GM19372 (cell line): Measurements from ENCODE around the gene UBA6.
"Not testable (repeated sequence)": the region's sequence is repeated elsewhere in the genome, so short reads cannot be mapped to it uniquely, and the experiment has no call there.

Source experiments
- ATAC-seq: cut with Tn5 transposase; IDR thresholded peaks from one replicate; pipeline ENCODE4 v1.9.1; 2021; ENCODE audit warnings: mild to moderate bottlenecking, low read depth, moderate library complexity; ENCODE audit not compliant: unreplicated experiment

The UBA6 gene

DNA sequence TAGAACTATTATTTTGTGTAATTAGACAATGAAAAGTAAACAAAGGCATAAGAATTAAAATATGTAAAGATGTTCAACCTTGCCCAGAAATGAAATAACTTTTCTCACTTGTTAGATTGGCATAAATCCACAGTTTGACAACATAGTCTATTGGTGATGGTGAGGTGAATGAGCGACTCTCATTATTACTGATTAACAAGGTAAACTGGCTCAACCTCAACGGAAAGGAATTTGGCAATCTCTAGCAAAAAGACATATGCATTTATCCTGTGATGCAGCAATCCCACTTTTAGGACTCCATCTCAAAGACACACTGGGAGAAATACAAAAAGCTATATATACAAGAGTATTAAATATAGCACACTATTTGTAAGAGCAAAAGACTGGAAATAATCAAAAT is 22.3 kb downstream of the UBA6 start:
- no peak for ATAC-seq

DNA sequence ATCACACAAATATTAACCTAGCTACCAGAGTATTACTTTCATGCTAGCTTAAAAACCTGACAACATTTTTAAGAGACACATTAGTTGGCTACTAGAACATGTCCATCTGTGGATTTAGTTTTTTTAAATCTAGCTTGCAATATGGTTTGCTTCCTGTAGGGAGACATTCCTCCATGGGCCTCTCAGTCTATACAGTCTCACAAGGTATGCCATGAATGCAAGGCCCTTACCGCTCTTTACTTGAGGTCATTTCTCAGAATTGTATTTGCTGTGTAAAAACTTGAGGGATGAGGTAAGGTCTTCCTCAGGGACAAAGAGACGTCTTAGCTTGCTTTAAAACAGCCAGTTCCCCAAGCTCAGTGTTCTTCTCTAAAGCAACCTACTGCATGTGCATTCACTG is 26.9 kb downstream of the UBA6 start:
- ATAC-seq = no peak

DNA sequence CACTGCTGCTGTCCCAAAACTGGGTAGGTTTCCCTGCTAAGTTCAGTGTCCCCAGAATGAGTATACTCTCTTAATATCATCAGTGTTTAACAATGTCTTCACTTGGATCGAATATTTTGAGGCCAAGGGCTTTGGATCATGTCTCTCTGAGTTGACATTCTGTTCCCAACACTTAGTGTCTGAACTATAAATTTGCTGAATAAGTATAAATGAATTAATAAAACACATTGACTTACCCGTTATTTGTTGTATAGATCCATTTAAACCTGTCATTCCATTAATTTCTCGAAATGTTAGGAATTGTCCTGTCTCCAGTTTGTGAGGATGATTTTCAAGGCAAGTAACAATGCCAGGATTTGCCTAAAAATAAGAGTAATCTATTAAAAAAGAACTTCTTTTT is 32.6 kb downstream of the UBA6 start:
- ATAC-seq = no peak

DNA sequence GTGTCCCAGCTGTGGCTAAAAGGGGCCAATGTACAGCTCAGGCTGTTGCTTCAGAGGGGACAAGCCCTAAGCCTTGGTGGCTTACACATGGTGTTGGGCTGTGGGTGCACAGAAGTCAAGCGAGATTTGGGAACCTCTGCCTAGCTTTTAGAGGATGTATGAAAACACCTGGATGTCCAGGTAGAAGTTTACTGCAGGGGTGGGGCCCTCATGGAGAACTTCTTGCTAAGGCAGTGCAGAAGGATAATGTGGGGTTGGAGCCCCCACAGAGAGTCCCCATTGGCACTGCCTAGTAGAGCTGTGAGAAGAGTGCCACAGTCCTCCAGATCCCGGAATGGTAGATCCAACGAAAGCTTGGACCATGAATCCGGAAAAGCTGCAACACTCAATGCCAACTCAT is 40.5 kb downstream of the UBA6 start:
- ATAC-seq = no peak

DNA sequence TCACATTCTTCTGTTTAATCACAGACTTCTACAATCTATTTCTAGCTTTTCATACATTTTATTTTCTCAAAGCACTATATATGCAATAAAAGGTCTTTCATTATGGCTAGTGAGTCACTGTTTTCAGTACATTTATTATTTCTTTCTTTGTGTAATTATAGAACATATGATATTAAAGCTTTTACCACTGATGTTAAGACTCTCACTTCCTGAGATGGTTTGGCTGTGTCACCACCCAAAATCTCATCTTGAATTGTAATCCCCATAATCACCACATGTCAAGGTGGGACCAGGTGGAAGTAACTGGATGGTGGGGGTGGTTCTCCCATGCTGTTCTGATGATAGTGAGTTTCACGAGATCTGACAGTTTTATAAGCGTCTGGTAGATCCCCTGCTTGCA is 41.9 kb downstream of the UBA6 start:
- ATAC-seq = no peak

DNA sequence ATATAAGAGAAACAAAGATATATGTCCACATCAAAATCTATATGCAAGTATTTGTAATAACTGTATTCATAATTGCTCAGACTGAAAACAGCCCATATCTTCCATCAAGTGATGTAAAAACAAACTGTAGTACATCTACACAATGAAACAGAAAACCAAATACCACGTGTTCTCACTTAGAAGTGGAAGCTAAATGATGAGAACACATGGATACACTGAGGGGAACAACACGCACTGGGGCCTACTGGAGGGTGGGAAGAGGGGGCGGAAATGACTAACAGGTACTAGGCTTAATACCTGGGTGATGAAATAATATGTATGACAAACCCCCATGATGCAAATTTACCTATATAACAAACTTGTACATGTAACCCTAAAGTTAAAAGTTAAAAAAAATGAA is 42.7 kb downstream of the UBA6 start:
- ATAC-seq = no peak

DNA sequence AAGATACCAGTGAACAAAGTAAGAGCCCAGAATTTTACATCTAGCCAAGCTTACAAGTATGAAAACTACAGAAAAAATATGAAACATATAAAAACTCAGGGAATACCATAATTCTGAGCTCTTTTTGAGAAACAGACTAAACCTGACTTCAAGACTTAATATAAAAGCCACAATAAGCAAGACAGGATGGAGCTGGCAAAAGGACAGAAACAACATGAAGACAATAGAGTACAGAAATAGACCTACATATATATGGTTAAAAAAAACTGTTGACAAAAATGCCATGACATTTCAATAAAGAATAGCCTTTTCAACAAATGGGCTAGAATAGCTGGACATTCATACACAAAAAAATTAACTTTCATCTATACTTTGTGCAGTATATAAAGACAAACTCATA is 49.4 kb downstream of the UBA6 start:
- ATAC-seq = no peak

DNA sequence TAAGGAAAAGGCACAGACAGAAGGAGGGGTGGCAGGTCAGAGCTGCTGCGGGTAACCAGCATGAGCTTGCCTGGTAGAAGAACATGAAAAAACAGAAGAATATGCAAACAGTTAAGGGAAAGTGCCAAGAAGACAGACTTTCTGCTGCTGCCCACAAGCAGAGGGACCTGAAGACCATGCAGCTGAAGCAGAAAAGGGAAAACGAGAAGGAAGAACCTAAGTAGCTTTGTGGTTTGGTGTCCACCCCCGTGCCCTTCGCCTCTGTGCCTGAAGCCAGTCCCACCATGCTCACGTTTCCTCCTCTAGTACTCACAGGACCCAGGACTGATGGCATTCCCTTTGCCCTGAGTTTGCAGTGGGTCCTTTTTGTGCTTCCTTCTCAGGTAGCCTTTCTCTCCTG is 62.8 kb downstream of the UBA6 start:
- no peak for ATAC-seq

DNA sequence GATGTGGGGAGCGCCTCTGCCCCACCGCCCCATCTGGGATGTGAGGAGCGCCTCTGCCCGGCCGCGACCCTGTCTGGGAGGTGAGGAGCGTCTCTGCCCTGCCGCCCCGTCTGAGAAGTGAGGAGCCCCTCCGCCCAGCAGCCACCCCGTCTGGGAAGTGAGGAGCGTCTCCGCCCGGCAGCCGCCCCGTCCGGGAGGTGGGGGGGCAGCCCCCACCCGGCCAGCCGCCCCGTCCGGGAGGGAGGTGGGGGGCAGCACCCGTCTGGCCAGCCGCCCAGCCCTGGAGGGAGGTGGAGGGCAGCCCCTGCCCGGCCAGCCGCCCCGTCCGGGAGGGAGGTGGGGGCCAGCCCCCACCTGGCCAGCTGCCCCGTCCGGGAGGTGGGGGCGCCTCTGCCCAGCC is 64.0 kb downstream of the UBA6 start:
- ATAC-seq = not testable (repeated sequence)

DNA sequence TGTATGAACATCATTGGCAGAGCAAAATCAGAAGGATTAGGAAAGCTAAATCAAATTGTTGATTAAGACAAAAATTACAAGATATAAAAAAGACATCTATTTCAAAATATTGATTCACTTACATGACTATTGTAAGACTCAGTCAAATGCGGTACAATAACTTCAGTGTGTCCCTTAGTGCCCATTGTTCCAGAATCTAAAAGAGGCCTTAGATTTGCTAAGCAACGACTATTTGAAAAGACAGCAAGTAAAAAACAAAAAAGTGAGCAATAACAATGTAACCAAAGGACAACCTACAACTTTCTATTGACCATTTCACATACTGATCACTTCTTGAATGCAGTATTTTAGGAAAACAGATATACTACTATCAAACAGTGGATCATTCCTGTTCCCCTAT is 65.6 kb downstream of the UBA6 start:
- ATAC-seq = no peak

DNA sequence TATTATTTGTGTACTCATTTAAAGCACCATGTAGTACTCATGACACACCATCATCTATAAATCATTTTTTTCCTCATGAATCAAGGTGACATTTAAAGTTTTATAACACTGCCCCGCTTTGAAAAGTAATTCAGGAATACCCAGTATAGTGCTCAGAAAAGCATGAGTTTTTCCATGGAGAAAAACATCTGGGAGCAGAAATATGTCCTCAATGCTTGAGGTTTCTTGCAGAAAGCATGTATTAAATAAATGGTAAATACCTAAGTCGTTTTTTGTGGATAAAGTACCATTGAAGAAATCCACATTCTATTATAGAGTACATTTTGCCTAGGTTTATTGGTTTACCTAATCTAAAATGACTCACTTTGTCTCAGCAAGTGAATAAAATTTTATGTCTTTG is 66.2 kb downstream of the UBA6 start:
- ATAC-seq = no peak

DNA sequence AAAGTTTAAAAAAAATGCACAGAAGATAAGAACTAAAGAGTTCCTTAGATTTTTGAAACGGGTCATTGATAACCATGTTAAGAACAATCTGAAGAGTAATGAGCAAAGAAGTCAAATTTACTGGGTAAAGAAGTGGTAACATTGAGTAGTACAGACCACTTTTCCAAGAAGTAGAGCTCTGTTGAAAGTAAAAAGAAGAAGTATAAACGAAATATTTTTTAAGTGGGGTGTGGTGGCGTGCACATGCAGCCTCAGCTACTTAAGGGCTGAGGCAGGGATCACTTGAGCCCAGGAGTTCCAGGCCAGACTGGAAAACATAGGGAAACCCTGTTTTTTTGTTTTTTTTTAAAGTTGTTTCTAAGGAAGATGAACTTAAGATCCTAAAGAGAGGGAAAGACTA is 68.5 kb downstream of the UBA6 start:
- no peak for ATAC-seq

DNA sequence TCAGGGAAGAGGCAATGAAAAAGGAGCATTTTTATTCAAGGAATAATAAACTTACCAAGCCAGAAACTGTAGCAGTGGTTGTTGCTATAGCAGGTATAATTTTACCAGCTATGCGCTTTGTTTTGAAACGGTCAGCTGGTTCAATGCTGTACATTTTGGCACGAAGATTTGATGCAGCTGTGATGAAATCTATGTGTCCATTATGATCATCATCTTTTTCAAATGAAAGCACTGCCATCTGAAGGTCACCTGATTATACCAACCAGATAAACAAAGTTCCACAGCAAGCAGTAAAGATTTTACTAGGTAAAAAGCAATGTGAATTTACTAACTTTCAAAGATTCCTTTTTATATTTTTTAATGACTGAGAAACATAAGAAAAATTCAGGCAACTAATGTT is 76.0 kb downstream of the UBA6 start:
- no peak for ATAC-seq

DNA sequence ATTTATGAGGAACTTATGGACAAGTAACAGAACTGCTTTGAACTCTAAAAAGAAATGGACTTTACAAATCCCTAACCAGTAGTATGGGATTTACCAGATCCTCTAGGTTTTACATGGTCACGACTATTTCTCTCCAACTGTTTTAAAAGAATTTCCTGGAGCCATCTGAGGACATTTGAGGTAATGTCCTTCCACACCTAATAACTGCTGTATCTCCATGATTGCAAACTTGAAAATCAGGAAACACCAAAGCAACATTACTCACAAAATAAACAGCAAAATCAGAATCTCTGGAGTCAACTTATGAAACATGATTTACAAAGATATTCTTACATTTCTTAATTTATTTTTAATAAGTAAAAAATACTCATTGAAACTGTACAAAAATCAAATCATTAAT is 84.5 kb downstream of the UBA6 start:
- ATAC-seq = no peak

DNA sequence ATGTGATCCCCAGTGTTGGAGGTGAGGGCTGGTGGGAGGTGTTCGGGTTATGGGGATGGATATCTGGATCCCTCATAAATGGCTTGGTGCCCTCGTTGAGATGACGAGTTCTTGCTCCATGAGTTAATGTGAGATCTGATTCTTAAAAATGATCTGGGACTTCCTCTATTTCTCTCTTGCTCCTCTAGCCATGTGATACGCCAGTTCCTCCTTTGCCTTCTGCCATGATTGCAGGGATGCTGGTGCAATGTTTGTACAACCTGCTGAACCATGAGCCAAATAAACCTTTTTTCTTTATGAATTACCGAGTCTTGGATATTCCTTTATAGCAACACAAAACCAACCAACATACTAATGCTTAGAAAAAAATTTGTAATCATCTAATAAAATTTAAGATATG is 85.8 kb downstream of the UBA6 start:
- no peak for ATAC-seq

DNA sequence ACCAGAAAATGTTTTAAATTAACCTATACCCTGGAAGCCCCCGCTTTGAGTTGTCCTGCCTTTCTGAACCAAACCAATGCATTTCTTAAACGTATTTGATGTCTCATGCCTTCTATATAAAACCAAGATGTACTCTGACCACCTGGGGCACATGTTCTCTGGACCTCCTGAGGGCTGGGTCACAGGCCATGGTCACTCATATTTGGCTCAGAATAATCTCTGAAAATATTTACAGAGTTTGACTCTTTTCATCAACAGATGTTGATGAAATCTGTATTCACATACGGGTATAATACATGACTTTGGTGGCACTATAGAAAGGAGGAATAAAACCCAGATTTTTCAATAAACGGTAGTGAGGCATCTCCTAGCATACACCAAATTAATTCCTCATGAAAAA is 86.8 kb downstream of the UBA6 start:
- ATAC-seq = no peak

DNA sequence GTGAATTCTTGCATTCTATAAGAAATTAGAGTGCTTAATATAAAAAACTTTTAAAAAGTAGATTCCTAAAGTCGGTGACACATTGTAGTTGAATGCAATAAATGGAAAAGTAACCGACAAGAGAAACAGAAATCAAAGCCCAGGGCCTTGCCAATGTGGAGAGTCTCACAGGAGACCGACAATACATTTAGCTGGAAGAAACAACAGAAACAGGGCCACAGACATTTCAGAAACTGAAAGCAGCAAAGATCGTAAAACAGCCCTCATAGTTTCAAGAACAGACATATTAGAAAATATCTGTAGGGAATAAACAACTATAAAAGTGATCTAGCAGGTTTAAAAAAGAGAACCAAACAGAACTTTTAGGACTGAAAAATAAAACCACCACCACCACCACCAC is 92.9 kb downstream of the UBA6 start:
- no peak for ATAC-seq

DNA sequence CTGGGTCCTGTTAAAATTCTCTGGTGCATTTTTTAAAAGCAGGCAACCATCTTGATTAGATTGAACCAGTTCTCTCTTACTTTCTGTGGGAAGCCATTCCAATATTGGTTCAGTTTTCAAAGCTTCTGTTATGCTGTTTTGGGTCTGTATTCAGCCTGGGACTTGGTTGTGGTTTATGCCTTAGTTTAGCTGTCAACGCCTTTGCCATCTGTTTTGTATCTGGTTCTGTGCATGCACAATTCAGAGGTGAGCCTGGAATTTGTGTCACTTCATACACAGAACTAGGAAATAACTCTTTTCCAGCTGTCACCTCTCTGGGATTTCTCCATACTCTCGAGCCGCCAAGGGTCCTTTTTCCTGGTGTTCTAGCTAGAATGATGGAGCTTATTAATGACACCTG is 96.2 kb downstream of the UBA6 start:
- no peak for ATAC-seq

DNA sequence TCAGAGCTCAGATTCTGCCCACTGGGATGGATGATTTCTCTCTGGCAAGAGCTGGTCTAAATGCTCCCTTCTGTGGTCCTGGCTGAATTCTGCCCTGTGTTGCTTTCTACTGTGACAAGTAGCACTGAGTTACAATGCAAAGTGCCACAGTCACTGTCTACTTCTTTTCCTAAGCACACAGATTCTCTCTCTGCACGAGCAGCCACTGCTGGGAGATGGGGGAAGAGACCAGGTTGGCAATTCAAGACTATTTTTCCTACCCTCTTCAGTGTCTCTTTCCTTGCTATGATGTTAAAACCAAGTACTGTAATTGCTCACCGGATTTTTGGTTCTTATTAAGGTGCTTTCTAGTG is 97.0 kb downstream of the UBA6 start:
- ATAC-seq = no peak

DNA sequence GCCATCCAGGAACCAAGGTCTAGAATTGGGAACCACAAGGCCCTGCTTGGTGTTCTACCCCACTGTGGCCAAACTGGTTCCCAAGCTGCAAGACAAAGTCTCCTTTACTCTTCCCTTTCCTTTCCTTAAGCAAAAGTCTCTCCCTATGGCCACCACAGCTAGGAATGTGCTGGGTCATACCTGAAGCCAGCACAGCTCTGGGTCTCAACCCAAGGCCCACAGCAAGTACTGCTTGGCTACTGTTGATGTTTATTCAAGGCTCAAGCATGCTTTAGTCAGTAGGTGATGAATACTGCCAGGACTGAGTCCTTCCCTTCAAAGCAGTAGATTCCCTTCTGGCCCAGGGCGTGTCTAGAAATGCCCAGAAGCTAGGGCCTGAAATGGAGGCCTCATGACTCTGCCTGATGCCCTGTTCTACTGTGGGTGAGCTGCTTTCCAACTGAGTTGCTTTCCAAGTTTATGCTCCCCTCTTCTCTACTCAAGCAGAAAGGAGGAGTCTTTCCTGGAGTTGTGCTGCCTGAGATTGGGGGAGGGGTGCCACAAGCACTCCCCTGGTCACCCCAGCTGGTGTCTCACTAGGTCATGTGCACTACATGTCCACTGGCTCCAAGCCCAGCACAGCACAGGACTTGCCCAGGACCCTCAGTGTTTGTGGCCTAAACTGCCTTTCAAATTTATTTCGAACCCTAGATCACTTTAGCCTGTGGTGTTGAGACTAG is 97.5 kb downstream of the UBA6 start:
- no peak for ATAC-seq

DNA sequence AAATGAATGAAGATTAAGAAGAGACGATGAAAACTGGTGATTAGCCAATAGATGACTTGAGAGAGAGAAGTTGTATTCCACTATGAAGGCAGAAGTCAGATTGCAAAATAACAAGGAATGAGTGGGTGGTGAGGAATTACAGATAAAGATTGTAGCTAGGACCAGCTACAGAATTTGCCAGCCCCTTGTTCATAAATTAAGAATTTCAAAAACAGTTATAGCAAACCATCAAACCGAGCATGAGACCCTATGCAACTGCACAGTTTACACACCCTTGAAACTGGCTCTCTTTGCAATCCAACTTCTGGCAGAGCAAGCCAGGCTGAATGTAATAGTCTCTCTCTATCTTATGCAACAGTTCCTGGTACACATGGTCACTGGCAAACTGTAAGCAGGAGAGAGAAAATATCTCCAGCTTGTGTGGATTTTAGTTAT is 107.2 kb downstream of the UBA6 start:
- no peak for ATAC-seq

DNA sequence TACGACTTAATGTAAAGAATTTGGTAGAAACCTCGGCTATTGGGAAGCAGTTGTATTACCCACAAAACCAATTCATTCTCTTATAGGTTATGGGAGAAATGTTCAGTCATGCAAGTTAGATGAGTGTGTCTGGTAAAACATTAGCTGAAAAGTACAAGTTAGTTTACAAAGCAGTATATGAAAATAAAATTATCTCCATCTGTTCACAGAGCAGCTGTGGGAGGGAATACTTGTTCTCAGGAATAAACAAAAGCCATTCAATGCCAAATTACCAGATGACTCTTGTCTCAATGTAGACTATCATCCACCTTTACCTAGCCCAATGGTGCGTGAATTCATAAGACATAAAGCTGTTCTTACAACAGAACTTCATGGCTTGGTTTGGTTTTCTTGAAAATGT is 113.8 kb downstream of the UBA6 start:
- ATAC-seq = no peak

DNA sequence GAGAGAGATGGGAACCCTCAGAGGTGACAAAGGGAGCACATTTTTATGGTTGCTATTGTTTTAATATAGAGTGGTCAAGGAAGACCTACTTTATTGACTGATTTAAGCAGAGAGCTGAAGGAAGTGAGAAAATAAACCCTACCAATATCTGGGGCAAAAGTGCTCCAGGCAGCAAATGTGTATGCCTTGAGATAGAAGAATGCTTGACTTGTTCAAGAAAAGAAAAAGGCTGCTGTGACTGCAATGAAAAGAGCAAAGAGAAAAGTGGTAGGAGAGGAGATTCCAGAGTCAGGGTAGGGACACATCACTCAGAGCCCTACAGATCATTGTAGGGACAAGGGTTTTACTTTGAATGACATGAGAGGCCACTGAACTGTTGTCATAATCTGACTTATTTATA is 116.5 kb downstream of the UBA6 start:
- no peak for ATAC-seq
